Medulla oblongata (tissue), 1 donor: ENCODE results near the gene EPS8L3.

Experiments used
- DNase-seq: peaks from one replicate; pipeline ENCODE4 v3.0.0-alpha.2; 2015; ENCODE audit errors: extremely low spot score

Gene EPS8L3

DNA sequence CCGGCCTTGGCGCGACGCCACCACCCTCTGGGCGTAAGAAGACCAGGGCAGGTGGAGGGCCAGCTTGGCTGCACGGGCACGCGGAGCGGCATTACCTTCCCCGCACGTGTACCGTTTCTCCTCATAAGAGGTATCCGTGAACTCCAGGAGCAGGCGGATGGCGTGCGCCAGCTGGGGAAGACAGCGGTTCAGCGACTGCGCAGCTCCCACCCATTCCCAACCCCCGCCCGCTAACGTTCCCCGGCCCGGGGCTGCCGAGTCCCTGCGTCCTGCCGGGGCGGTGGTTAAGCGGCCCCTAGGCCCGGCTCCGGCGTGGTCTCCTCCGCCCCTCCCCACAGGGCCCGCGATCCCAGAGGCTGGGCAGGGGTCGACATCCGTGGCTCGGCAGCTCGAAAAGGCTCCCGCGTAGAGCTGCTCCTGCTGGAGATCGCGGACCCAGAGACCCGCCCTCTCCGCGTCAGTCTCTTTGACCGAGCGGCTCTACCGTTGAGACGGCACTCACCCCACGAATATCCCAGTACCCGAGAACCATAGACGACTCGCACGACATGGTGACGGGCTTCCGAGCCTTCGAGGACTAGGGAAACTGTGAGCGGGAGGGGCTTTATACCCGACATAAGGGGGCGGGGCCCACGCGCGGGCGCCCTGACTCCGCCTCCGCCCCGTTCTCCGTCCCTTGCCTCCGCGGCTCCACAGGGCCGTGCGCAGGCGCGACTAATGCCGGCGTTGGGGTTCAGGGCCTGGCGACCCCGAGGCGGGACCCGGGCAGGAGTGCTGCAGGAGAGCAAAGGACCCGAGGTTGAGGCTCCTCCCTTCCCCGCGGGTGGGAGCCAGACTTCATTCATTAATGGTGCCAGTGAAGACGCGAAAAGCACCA lies 23.7 kb downstream of the EPS8L3 start:
- DNase-seq, result peak; percentile 84

DNA sequence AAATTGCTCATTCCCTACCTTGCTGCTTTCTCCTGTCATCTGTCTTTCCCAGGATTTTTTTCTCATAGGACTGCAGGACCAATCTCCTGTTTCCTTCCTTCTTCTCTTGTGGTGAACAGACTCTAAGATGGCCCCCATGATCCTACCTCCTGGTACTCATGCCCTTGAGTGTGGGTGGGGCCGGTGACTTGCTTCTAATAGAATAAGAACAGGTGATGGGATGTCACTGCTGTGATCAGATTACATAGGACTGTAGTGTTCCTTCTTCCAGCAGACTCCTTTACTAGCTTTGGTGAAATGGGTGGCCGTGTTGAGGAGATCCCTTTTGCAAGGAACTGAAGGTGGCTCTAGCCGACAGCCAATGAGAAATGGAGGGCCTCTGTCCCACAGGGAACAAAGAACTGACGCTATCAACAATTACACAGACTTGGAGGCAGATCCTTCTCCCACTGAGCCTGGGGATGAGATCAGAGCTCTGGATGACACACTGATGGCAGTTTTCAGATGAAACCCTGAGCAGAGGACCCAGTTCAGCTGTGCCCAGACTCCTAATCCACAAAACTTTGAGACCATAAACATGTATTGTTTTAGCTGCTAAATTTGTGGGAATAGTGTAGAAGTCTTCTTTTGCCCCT lies 30.4 kb downstream of the EPS8L3 start:
- DNase-seq, result no peak

DNA sequence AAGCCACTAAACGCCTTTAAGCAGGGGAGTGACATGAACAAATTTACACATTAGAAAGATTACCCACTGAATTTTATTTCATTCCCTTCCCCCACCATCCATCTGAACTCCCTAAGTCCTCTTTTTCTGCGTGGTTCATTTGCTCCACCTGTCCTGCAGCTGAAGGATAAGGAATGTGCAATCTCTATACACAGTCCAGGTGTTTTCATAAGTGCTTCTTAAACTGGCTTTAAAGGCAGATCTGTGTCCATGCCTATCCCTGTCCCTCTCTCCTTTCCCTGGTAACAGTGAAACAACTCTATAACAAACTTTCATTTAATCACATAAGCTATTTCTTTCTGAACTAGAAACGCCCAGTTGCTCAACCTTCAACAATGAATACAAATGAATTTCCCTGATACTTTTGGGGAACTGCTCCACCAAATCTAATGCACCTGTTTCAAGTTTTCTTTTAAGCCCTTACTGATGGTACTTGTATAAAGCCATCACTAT lies 31.3 kb downstream of the EPS8L3 start:
- DNase-seq, result no peak

DNA sequence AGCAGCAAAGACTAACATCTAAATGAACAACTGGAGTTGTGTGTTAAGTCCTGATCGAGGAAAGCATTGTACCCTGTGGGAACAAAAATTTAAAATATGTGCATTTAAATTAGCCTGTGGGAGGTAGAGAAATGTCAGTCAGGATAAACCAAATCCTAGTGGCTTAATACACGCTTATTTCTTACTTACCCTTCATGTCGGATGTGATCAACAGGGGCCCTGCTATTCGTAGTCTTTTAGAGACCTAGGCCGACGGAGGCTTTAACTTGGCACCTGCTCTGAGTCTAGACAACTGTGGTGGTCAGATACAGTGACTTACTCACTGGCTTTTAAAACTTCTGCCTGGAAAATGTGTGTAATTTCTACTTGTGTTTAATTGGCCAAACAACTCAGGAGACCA lies 33.1 kb downstream of the EPS8L3 start:
- no peak for DNase-seq

DNA sequence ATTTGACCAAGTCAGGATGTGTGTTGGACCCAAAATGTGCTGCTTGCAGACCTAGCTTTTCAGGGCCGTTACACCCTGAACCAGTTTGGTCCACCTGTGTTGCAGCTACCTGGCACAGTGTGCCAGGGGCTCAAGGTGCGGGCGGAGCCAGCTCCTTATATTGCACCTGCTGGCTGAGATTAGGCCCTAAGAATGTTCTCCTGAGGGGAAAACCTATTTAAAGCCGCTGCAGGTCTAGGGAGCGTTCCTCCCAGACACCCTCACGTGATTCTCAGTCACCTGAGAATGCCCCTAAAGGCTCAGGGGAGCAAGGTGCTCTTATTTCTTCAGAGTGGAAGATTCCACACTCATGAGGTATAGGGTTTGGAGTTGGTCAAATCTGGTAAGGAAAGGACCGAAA lies 34.9 kb downstream of the EPS8L3 start:
- DNase-seq, result no peak

DNA sequence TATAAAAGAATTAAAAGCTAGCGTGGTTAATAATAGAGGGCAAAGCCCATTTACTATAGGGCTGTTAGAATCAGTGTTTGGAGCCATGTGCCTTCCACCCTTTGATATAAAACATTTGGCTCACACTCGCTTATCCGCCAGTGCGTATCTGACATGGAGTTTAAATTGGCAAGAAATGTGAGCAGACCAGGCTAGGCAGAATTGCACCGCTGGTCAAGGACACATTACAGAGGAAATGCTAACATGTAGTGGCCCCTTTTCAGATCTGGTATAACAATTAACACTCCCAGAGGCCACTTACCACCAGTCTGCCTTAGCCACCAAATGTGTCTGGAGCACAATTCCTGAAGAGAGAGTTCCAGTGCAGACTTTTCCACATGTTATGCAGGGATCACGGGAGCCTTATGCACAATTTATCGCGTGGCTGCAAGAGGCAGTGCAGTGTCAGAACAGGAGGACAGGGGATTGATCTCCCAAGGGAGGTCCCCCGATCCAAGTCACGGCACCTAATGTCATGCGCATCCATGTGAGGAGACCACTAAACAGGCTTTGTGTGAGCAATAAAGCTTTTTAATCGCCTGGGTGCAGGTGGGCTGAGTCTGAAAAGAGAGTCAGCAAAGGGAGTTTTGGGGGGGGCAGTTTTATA lies 36.9 kb downstream of the EPS8L3 start:
- no peak for DNase-seq

DNA sequence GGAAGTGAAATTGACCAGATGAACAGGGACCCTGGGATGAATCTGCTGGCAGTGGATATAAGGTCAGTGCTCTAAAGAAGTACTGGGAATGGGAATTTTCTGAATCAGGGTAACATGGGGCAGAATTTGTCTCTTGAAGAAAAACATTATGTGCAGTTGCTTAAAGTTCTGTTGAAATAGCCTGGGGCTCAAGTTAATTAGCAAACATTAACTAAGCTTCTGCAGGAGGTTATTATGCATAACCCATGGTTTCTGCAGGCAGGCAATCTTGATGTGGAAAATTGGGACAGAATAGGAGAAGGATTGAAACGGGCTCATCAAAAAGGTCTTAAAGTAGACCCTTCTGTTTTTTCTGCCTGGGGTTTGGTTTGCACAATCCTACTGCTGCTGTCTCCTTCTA lies 37.7 kb downstream of the EPS8L3 start:
- no peak for DNase-seq

DNA sequence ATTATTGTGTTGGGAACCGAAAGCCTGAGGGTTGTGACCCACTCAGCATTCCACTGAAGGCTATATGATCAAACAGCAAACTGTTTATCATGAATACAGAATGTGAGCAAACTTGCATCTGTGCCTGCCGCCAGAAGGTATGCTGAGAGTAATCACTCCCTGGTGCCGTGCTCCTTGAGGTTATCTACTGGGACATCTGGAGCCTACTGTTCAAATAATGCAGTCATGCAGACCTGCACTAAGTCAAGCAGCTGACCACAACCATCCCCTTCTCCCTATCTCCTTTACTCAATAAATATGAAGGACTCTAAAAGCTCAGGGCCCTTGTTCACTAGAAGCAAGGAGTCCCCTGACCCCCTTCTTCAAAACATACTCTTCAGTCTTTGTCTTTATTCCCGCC lies 38.2 kb downstream of the EPS8L3 start:
- DNase-seq, result no peak

DNA sequence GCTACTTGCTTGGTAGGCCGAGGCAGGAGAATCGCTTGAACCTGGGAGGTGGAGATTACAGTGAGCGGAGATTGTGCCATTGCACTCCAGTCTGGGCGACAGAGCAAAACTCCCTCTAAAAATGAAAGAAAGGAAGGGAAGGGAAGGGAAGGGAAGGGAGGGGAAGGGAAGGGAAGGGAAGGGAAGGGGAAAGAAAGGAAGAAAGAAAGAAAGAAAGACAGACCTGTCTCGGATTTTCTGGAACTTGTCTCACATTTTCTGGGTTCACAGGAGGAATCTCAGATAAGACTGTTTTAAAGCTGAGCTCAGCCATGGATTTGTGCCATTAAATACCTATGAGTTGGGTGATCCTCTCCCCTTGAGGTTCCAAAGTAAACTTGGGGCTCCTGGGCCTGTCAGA lies 38.8 kb downstream of the EPS8L3 start:
- no peak for DNase-seq

DNA sequence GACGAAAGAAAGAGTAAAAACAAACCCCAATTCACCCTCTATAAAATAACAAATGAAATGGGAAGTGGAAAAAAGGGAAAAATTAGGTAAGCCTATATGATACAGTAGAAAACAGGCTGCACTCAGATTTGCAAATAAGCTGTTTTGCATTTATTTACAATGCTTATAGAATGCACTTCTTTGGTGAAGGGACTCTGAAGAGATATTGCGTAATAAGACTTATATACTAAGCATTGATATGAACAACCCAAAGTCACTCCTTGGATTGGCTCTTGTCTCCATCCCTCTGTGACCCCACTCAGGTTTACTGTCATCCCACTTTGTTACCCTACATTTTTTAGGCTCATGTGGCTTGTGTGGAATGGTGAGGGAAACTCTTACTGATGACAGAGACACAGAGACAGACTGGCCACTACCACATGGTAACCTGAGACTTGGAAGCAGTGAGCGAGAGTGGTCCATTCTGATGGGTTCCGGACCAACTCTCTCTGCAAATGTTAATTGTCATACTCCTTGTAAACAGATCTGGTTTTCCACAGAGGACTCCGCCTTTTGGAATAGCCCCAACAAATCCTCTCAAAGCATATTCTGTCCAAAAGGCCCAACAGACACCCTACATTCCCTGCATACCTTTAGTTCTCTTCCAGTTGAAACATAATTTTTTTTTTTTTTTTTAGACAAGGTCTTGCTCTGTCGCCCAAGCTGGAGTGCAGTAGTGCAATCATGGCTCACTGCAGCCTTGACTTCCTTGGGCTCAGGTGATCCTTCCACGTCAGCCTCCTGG lies 40.6 kb downstream of the EPS8L3 start:
- no peak for DNase-seq

DNA sequence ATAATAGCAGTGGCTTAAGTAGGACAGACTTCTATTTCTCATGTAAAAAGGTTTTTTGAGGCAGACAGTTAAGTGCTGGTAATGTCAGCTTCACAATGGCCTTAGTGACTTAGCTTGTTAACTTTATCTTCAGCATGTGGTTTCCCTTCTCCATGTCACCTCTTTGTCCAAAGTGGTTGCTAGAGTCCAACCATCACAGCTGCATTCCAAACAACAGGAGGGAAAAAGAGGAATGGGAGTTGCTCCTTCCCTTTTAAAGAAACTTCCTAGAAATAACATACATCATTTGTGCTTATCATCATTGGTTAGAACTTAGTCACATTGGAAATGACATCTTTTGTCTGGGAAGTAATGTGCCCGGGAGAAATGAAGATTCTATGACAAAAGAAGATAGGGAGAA lies 41.8 kb downstream of the EPS8L3 start:
- no peak for DNase-seq

DNA sequence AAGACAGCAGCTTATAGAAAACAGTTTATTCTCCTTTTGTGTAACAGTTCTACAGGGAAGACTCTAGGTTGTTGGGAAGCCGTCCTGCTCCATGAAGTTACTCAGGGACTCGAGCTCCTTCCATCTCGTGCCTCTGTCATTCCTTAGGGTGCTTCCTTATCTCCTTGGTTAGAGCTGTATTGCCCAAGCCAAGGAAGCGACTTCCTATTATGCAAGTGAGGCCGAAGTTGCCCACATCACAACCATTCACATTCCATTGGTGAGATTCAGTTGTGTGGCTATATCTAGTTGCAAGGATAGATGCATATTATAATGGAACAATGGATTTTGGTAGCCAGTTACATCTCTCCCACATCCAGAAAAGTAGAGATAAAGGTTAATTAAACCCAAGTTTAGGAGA lies 42.7 kb downstream of the EPS8L3 start:
- no peak for DNase-seq

DNA sequence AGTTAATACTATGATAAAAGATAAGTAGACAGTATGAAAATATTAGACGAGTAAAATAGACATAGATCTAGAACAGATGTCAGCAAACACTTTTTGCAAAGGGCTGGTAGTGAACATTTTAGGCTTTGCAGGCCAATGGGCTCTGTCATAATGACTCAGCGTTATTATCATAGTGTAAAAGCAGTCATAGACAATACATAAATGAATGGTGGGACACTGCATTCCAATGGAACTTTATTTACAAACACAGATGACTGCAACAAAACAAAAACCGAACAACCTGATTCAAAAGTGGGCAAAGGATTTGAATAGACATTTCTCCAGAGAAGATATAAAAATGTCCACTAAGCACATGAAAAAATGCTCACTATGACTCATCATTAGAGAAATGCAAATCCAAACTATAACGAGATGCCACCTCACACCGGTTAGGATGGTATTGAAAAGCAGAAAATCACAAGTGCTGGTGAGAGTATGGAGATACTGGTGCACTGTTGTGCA lies 44.3 kb downstream of the EPS8L3 start:
- no peak for DNase-seq

DNA sequence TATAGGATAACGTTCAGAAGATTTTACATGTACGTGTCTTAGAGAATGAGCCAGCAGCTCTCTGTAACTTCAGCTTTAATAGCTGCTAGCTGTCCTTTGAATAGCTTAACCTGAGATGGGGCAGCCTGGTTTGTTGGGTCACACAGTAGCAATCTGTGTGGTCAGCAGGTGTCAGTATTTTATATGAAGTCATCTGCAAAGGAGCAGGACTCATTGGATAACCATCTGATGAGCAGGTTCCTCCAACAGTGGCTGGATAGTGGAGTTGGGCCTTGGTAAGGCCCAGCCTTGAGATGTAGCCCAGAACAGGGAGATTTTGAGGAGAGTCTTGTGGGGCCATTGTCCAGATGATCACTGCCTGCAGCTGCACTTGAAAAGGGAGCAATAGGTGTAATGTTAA lies 45.2 kb downstream of the EPS8L3 start:
- DNase-seq, result no peak

DNA sequence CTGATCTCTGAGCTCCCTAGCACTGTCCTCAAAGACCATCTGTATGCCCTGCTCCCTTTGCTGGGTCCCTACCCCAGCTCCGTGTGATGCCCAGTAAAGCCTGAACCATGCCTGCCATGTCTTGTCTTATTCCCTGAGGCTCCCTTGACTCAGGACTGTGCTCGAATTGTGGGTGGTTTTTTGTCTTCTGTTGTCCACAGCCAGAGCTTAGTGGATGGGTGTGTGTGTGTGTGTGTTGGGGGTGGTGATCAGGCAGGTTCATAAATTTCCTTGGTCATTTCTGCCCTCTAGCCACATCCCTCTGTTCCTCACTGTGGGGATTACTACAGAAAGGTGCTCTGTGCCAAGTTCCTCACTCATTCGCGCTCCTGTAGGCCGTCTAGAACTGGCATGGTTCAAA lies 46.0 kb downstream of the EPS8L3 start:
- no peak for DNase-seq

DNA sequence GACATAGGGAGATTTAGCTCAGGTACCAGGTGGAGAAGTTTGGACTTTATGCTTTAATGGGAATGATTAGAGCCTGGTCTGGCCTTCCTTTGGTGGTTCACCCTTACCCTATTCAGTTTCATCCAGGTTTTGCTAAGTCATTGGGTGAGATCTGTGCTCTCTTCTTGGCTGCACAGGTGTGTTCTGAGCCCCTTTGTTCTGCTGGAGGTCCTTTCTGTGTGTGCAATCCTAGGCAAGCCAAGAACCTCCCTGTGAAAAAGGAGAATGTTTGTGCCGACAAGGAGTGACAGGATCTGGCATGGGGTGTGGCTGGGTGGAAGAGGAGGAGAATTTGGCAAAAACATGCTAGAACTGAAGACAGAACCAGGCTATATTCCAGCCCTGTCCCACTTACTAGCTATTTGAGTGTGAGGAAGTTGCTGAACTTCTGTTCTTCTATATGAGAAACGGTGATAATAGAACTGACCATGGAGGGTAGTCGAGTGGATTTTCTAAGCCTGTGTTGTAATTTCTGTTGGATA lies 47.1 kb downstream of the EPS8L3 start:
- DNase-seq, result no peak

DNA sequence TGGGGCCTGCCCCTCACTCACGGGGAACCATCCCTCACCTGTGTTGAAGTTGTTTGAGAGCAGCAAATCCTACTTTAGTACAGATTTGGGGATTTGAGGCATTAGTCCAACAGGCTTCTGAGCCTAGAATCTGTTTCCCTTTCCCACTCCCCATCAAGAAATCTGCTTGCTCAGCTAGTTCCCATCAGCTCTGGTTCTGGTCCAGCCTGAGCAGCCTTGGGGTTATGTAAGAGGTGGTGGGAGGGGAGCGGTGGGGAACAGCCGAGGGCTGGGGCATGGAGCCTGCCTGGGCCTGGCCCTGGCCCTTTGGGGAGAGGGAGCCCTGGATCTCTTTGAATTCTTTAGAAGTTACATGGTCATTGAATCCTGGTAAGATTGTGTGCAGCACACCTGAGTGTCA lies 47.6 kb downstream of the EPS8L3 start:
- DNase-seq, result peak; percentile 13

DNA sequence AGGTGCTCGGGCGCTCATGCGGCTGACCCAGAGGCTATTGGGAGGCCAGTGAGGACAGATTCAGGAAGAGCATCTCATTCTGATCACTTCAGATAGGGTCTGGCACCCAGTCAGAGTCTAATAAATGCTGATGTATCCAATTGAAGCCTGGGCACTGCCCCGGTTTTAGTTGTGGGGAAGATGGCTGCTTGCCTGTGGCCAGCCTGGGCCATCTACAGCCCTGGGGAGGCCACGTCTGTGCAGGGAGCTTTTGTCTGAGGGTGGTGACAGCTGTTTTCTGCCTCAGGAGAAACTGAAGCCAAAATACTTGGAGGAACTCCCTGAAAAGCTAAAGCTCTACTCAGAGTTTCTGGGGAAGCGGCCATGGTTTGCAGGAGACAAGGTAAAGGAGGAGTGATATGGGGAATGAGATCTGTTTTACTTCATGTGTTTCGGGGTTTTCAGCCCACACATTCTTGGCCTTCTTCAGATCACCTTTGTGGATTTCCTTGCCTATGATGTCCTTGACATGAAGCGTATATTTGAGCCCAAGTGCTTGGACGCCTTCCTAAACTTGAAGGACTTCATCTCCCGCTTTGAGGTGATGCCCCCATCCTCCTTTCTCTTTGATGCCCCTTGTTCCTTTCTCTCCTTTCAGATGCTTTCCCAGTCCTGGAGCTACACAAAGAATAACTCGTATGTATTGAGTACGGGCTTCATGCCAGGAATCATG lies 48.9 kb downstream of the EPS8L3 start:
- no peak for DNase-seq

DNA sequence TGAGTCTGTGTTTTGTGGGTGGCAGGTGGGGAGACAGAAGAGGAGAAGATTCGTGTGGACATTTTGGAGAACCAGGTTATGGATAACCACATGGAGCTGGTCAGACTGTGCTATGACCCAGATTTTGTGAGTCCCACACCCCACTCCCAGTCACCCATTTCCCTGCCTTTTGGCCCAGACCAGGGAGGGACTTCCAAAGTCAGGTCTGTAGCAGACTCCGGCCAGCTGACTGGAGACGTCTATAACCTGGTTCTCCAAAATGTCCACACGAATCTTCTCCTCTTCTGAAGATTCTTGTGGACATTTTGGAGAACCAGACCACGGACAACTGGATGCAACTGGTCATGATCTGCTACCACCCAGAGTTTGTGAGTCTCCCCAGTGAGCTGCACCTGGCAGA lies 50.1 kb downstream of the EPS8L3 start:
- DNase-seq, result no peak

DNA sequence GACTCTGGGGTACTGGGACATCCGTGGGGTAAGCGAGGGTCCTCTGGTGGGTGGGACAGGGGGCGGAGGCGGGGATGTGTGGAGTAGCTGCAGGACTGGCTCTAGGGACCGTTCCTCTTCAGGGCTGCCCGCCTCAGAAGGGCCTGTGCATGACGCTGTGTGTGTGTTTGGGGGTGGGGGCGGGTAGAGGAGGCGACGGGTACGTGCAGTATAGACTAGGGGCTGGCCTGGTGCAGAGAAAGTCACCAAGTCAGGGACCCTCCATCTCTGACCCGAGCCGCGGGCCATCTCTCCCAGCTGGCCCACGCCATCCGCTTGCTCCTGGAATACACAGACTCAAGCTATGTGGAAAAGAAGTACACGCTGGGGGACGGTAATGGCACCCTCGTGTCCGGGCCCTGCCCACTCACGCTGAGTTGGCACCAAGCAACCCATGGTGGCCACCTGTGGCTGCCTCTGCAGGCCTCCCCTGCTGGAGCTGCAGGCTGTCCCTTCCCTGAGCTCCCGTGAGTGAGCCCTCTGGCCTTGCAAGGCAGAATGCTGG lies 51.3 kb downstream of the EPS8L3 start:
- DNase-seq, result no peak
